ENCODE measurements around the gene BAG5. TPM values are rescaled to one million over a fixed set of nuclear protein-coding genes. Genes with fewer than 3 reads are reported as not detected.
"Not testable (repeated sequence)": the region's sequence is repeated elsewhere in the genome, so short reads cannot be mapped to it uniquely, and the experiment has no call there.

Gene BAG5
- total RNA-seq, 1 donor from 2014 or later: 27.2 TPM

DNA sequence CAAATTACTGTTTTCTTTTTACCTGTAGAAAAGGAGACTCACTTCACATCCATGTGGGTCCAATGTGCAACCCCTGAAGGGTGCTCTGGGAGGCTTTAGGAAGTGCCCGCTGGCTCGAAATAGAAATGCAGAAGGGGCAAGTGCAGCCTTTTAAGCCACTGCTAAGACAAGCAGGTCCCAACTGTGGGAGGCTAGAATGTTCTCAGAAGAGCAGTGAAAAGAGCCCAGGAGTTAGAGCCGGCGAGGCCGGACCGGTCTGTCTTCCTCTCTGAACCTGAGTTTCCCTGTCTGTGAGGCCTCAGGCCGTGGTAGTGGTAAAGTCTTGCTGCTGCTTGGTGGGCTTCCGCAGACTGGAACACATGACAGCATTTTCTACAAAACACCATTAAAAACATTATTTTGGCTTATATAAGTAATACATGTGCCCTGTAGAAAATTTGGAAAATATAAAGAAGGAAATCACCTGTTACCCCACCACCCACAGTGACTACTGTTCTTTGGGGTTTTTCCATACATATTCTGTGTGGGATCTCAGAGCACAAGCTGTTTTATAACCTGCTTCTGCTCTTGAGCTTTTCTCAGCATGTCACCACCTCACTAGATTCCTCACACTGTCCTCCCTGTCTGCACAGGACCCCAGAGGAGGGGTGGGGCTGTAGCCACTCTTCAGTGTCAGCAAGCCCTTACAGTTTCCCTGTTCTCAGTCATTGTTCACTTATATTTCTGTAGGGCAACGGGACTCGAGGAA, 45.9 kb downstream of the BAG5 start:
- no peak for DNase-seq (ENCODE audit: low read depth)
- no peak overlapping the region for H3K4me3 ChIP-seq (ENCODE audit: low read depth, low read length)
- TF ChIP-seq, protein P1, sequence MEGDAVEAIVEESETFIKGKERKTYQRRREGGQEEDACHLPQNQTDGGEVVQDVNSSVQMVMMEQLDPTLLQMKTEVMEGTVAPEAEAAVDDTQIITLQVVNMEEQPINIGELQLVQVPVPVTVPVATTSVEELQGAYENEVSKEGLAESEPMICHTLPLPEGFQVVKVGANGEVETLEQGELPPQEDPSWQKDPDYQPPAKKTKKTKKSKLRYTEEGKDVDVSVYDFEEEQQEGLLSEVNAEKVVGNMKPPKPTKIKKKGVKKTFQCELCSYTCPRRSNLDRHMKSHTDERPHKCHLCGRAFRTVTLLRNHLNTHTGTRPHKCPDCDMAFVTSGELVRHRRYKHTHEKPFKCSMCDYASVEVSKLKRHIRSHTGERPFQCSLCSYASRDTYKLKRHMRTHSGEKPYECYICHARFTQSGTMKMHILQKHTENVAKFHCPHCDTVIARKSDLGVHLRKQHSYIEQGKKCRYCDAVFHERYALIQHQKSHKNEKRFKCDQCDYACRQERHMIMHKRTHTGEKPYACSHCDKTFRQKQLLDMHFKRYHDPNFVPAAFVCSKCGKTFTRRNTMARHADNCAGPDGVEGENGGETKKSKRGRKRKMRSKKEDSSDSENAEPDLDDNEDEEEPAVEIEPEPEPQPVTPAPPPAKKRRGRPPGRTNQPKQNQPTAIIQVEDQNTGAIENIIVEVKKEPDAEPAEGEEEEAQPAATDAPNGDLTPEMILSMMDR (conservative IDR thresholded peaks at IDR 0.05; ENCODE audit: low read depth, low read length): no peak

DNA sequence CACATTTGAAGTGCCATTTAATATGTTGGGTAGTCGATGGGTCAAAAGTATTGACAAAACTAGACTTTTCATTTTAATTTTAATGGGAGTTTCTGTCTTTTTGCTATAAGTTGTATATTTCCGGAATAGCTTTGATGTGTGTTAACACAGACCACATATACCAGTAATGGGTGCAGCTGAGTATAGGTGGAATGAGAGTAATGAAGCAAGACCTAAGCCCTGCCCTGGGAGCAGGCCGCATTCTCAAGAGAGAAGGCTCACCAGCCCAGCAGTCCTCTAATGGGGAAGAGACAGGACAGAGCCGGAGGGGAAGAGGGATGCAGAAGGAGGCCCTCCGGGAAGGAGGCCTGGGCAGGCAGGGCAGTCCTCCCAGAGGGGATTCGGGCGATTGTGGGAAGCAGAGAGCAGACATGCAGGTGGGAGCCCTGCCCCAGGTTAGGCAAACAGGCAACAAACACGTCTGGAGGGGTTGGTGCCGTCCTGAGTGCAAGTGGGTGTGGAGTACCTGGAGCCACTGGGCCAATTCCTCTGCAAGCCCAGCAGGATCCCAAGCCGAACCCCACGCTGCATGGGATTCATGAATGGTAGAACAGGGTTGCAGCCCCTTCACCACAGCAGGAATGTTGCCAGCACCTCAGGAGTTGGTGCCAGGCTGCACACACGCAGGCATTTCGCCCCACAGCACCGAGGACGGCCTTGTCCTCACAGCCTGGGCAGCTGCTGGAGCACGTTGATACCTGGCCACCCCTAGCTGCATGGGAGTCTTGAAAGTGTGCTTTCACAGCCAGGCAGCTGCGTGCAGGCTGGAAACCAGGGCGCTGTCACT, 47.6 kb downstream of the BAG5 start:
- no peak for DNase-seq (ENCODE audit: low read depth)
- H3K4me3 ChIP-seq (ENCODE audit: low read depth, low read length): no peak overlapping the region
- TF ChIP-seq, protein P1 (conservative IDR thresholded peaks at IDR 0.05; ENCODE audit: low read depth, low read length): no peak

DNA sequence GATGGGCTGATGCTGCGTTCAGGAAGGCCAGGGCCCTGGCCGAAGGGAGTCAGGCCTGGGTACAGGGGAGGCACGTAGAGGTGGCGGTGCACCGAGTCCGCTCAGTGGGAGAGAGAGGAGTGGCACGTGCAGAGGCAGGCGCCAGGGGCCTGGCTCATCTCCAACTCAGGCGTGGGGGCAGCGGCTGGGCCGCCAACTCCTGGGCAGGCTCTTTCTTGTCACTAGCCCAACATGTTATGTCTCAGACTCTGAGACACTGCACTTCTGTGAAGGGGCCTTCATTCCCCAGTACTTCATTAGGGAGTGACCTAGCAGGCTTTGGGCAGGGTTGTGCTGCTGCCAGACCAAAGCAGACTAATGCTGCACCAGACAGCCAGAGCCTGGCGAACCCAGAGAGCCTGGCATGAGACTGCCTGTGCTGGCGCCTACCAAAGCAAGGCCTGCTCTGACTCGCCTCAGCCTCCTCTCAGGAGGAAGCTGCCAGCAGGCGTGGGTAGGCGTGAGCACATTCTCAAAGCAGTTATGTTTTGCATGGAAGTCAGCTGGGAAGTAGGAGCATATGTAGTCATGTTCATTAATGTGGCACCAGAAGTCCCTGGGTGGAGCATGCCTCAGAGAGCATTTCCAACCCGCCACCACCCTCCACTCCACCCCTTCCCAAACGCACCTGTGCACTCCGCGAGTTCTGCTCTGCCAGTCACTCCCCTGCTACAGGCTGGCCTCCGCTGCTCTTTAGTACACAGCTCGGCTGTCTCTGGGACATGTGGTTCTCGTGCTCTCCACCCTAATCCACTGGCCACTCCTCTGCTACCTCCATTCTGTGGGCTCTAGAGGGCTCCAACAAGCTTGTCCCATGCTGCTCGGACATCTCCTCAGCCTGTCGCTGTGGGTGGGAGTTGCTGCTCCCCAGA, 49.5 kb downstream of the BAG5 start:
- H3K4me3 ChIP-seq (ENCODE audit: low read depth, low read length): no peak overlapping the region
- no peak for DNase-seq (ENCODE audit: low read depth)
- TF ChIP-seq, protein P1 (conservative IDR thresholded peaks at IDR 0.05; ENCODE audit: low read depth, low read length): no peak

DNA sequence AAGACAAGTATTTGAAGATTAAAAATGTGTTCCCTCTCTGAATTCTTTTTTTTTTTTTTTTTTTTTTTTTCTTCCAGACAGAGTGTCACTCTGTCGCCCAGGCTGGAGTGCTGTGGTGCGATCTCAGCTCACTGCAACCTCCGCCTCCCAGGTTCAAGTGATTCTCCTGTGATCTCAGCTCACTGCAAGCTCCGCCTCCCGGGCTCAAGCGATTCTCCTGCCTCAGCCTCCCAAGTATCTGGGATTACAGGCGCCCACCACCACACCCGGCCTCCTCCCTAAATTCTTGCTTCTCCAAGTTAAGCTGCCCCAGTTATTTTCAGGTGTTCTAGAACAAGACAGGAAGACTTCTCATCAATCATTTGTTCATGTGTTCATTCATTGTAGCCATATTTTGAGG, 50.3 kb downstream of the BAG5 start:
- H3K4me3 ChIP-seq (ENCODE audit: low read depth, low read length); DNase-seq (ENCODE audit: low read depth): not testable (repeated sequence)

DNA sequence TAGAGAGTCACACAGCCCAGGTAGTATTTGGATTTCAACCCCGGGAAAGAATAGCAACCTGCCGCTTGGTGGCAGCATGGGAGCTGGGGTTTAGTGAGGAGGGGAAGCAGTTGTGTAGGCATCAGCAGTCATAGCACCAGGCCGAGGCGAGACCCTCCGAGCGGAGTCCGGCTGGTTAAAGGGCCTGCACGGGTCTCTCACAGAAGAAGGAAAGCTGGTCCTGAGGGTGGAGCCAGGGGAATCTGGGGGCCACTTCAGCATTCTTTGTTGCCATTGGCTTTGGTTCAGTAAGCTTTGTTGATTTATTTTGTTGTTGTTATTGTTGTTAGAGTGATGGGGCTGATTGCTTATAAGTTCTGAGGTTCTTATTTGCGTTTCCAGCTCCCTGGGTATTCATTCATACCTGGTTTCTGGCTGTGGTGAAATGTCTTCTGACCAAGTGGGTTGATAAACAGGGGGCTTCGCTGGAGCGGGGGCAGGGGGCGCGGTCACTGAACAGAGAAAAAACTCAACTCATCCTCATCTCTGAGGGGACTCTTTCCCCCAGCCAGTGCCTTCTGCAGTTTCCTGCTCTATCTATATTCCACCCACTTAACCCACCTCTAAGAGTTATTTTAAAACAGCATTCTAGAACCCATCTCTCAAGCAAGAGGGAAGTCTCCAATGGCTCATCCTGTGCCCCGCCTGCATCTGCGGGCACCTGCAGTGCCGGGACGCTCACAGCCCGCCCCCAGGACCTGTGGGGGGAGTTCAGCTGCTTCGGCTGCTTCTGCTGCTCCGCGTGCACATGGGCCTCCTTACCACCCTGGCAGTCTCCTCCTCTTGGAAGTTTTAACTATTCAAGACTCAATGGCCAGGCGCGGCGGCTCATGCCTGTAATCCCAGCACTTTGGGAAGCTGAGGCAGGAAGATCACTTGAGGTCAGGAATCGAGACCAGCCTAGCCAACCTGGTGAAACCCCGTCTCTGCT, 51.4 kb downstream of the BAG5 start:
- no peak for DNase-seq (ENCODE audit: low read depth)
- TF ChIP-seq, protein P1 (conservative IDR thresholded peaks at IDR 0.05; ENCODE audit: low read depth, low read length): no peak
- no peak overlapping the region for H3K4me3 ChIP-seq (ENCODE audit: low read depth, low read length)

DNA sequence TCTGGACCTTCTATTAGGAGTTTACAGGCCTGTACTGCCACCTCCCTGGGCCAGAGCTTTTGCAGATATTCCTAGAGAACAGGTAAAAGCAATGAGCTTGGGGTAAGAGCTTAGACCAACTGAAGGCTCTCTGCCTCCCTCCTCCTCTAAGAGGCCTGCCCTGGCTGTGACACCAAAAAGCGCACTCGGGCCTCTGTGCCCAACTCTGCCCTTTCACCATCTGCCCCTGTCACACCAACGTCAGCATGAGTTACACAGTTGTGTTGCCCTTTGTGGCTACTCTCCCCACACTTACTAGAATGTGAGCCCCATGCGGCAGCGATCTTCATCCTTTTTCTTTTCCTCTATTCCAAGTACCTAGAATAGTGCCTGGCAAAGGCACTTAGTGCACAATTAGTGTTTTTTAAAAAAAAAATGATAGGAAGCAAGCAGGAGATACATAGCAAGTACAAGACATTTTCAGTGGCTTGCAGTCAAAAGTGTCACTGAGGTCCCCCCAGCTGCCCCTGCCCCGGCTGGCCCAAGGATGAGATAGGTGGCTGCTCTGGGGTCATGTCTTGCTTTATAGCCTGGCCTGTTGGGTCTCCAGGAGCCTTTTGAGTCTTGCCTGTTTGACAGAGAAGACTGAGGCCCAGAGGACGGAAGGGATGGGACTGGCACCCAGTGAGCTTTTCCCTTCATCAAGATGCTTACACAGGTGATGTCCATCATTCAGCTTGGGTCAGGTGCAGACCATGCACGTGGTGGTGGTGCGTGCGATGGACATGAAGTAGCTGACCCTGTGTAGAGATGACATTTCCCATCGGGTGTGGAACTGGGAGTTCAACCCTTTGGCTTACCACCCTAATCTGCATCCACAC, 52.4 kb downstream of the BAG5 start:
- DNase-seq (ENCODE audit: low read depth): no peak
- TF ChIP-seq, protein P1 (conservative IDR thresholded peaks at IDR 0.05; ENCODE audit: low read depth, low read length): no peak

More for the DNA sequence above, 52.4 kb downstream of the BAG5 start:
- no peak overlapping the region for H3K4me3 ChIP-seq (ENCODE audit: low read depth, low read length)
